K562 (cell line): Measurements from ENCODE around the gene PAIP1. TPM values are rescaled to one million over a fixed set of nuclear protein-coding genes. Genes with fewer than 3 reads are reported as not detected.

Experiments
- ATAC-seq: fragments of 200-7000 bp; cut with Tn5 transposase; 3 replicates; pipeline ENCODE4 v1.9.1; 2020; ENCODE audit warnings: moderate library complexity
- BruUV-seq: library from RNA; stranded (reverse); fragments of 400-500 nt; replicated peaks from 2 replicates; lab custom pipeline; 2021; lab: Mats Ljungman, UMichigan
- CTCF ChIA-PET: fragments of 300-600 bp; formaldehyde crosslinking; extraction: SDS; loops from one replicate; lab custom pipeline; 2021; ENCODE audit warnings: low intra/inter-chr PET ratio; lab: Yijun Ruan, JAX
- POLR2A ChIA-PET: fragments of 300-600, 350-650 bp; sonication (Branson Sonifier 250); formaldehyde crosslinking; extraction: SDS; loops from one replicate; lab custom pipeline; 2021; ENCODE audit warnings: antibody characterized with exemption, inconsistent platforms; lab: Yijun Ruan, JAX
- DNase-seq, 4 experiments: peaks; one replicate each; pipeline versions ENCODE4 v3.0.0 to v3.0.0-alpha.2; 2011 to 2018; ENCODE audit warnings: low spot score in 3 of 4, mixed read lengths in 3 of 4; ENCODE audit errors: extremely low read depth in 1 of 4
- FAIRE-seq: peaks from 2 replicates; lab custom pipeline; 2011; peaks lifted over from hg19 to GRCh38; lab: Jason Lieb, UNC
- H2AFZ ChIP-seq: 2 replicates; pipeline ENCODE4 v1.6.0; 2011; ENCODE audit warnings: low read depth, low read length, control low read depth, inconsistent platforms
- H3K27ac ChIP-seq: fragments of 200-600 bp; 3 replicates; pipeline ENCODE4 v1.8.0; 2011; ENCODE audit warnings: low read depth, mild to moderate bottlenecking, control low read depth, inconsistent platforms, low read length, moderate library complexity, mixed read lengths; ENCODE audit errors: extremely low read depth
- H3K27me3 ChIP-seq, 2 experiments: fragments of 300-600 bp in 1 of 2; 2 replicates in 1 of 2; 3 replicates in 1 of 2; pipeline versions ENCODE4 v1.6.0 to v1.8.0; 2011; ENCODE audit warnings: inconsistent platforms in 2 of 2, low read length in 2 of 2, mild to moderate bottlenecking in 1 of 2, mixed read lengths in 1 of 2, moderate library complexity in 1 of 2; ENCODE audit not compliant: control insufficient read depth in 2 of 2, insufficient read depth in 2 of 2
- H3K36me3 ChIP-seq: fragments of 300-600 bp; 3 replicates; pipeline ENCODE4 v1.8.0; 2011; ENCODE audit warnings: mild to moderate bottlenecking, low read length, inconsistent platforms; ENCODE audit not compliant: control insufficient read depth, insufficient read depth
- H3K4me1 ChIP-seq, 2 experiments: fragments of 200-600 bp in 1 of 2; replicated peaks in 1 of 2; 2 replicates in 1 of 2; 3 replicates in 1 of 2; pipeline versions ENCODE4 v1.5.1 to v1.8.0; 2011; ENCODE audit warnings: inconsistent platforms in 2 of 2, low read length in 2 of 2, mild to moderate bottlenecking in 1 of 2, mixed read lengths in 1 of 2, moderate library complexity in 1 of 2; ENCODE audit not compliant: control insufficient read depth in 2 of 2, insufficient read depth in 2 of 2
- H3K4me2 ChIP-seq: 2 replicates; pipeline ENCODE4 v1.6.1; 2011; ENCODE audit warnings: low read length, control low read depth, inconsistent platforms, mixed read lengths; ENCODE audit not compliant: insufficient read depth
- H3K4me3 ChIP-seq: fragments of 200-600 bp; sonication (generic), shearing (Covaris generic); 2 replicates; pipeline ENCODE4 v1.5.1; 2016; ENCODE audit warnings: control low read depth, inconsistent platforms
- H3K79me2 ChIP-seq: fragments of 200-600 bp; 3 replicates; pipeline ENCODE4 v1.8.0; 2011; ENCODE audit warnings: low read length, inconsistent platforms; ENCODE audit not compliant: control insufficient read depth, insufficient read depth
- H3K9ac ChIP-seq, 2 experiments: 2 replicates each; pipeline versions ENCODE4 v1.6.0 to v1.6.1; 2011; ENCODE audit warnings: low read depth in 2 of 2, low read length in 2 of 2, control low read depth in 1 of 2, inconsistent platforms in 1 of 2, mild to moderate bottlenecking in 1 of 2, mixed read lengths in 1 of 2; ENCODE audit not compliant: insufficient read depth in 1 of 2
- H3K9me1 ChIP-seq: one replicate; pipeline ENCODE4 v1.6.0; 2011; ENCODE audit warnings: inconsistent platforms, mild to moderate bottlenecking, low read length, moderate library complexity; ENCODE audit not compliant: control insufficient read depth, insufficient read depth
- H3K9me3 ChIP-seq: replicated peaks from 2 replicates; pipeline ENCODE4 v1.5.1; 2011; ENCODE audit warnings: low read depth, low read length, inconsistent platforms; ENCODE audit not compliant: control insufficient read depth, insufficient read depth
- H4K20me1 ChIP-seq: replicated peaks from 2 replicates; pipeline ENCODE4 v1.6.1; 2011; ENCODE audit warnings: low read length, inconsistent platforms, mixed read lengths; ENCODE audit not compliant: control insufficient read depth, insufficient read depth
- BHLHE40 ChIP-seq: IDR thresholded peaks from 2 replicates; pipeline ENCODE4 v1.6.1; 2011; ENCODE audit warnings: low read length, improper control_type of control experiment
- HDAC2 ChIP-seq: fragments of 450-650 bp; IDR thresholded peaks from 2 replicates; pipeline ENCODE4 v1.6.1; 2016; ENCODE audit warnings: mild to moderate bottlenecking
- IRF1 ChIP-seq: sonication (generic); formaldehyde crosslinking; IDR thresholded peaks from 2 replicates; pipeline ENCODE4 v1.8.0; 2022; ENCODE audit warnings: missing genetic modification reagents, mild to moderate bottlenecking, borderline replicate concordance
- ZBTB33 ChIP-seq: sonication (generic); formaldehyde crosslinking; IDR thresholded peaks from 2 replicates; pipeline ENCODE4 v1.8.1; 2023; ENCODE audit warnings: mild to moderate bottlenecking, missing genetic modification reagents
- ZC3H4 ChIP-seq: sonication (generic); formaldehyde crosslinking; IDR thresholded peaks from 2 replicates; pipeline ENCODE4 v1.9.0; 2021; ENCODE audit warnings: missing genetic modification reagents, borderline replicate concordance
- ZNF124 ChIP-seq: sonication (generic); formaldehyde crosslinking; IDR thresholded peaks from 2 replicates; pipeline ENCODE4 v1.8.1; 2022; ENCODE audit warnings: missing genetic modification reagents
- ZNF24 ChIP-seq: fragments of 450-650 bp; IDR thresholded peaks from 2 replicates; pipeline ENCODE4 v1.6.1; 2016
- WGBS: fragments of 100-300 bp; shearing (Covaris generic); methylation state at CpG from one replicate; pipeline ENCODE4 v1.1.6; 2016; ENCODE audit warnings: low coverage, mixed read lengths; ENCODE audit not compliant: insufficient coverage; ENCODE audit errors: missing lambda C conversion rate; 5-methylcytosine and 5-hydroxymethylcytosine counted together
- in situ Hi-C: fragments of 300-500 bp; cut with MboI; formaldehyde crosslinking; loops from 4 replicates; pipeline ENCODE4 v1.15.0; 2018; ENCODE audit warnings: inconsistent platforms, mixed read lengths
- intact Hi-C: fragments of 100-400 bp; cut with micrococcal nuclease; formaldehyde crosslinking; loops from 2 replicates; pipeline ENCODE4 v1.14.2; 2022
- polyA plus RNA-seq, 8 experiments: library from polyadenylated mRNA; depleted of rRNA in 4 of 8; stranded (reverse) in 5 of 8; unstranded in 3 of 8; fragments of >200 nt; fragmentation: Nextera tagmentation in 2 of 8; fragmentation: Illumina TruSeq in 1 of 8; extraction: Ambion mirVana in 2 of 8; extraction: Trizol in 1 of 8; gene quantifications; 2 replicates each; pipeline versions ENCODE4 v1.2.1 to v1.2.3, GENCODE V29; 2011 to 2014; ENCODE audit warnings: inconsistent platforms in 1 of 8, missing spikeins in 1 of 8
- total RNA-seq, 7 experiments: library from RNA; depleted of rRNA in 6 of 7; stranded (reverse); fragments of >200 nt in 6 of 7; fragmentation: Illumina TruSeq in 2 of 7; extraction: Trizol in 2 of 7; gene quantifications; 2 replicates each; pipeline versions ENCODE4 v1.2.1 to v1.2.3, GENCODE V29; 2011 to 2021; ENCODE audit warnings: low replicate concordance in 1 of 7

Gene PAIP1
- total and polyA plus RNA-seq, 9 of the 15 experiments (the other 6 are each of a cell fraction or from before 2014, with no cell fraction given) = 51.7 to 181 (median 102) TPM

GRCh38 chr5:43603344-43604217 is 46.7 kb upstream of the PAIP1 start:
- 23% methylated on average over 47 of the region's 49 CpGs for WGBS
- peak overlapping the region; percentile 91 for H2AFZ ChIP-seq
- TSS peak; percentile 50 for BruUV-seq
- peak; percentile 57 for ATAC-seq
- in situ Hi-C loops = no loop called here
- ChIA-PET POLR2A (interaction anchor here (1.1 to 1.9 kb wide), 6 partner anchors 12 to 119 kb away, joined by 4 to 9 read pairs (median 5); partner anchors contain the start of gene TMEM267), CTCF (interaction anchor here (0.6 kb wide), 1 partner anchor 498 kb away, joined by 8 read pairs; no protein-coding TSS in a partner anchor)
- H3K36me3 ChIP-seq = peaks cover 13% of the 10 kb centered on the region; the same call in 2 of the 3 replicates
- intact Hi-C loops = loop anchor here (2.0 to 10.0 kb wide), 5 partner anchors 47 to 529 kb away; partner anchors contain the start of genes C5orf34, PAIP1 and TMEM267
- no peak for FAIRE-seq
- peaks cover 53% of the 10 kb centered on the region for H3K79me2 ChIP-seq
- no peaks in the 10 kb centered on the region for H3K27me3 ChIP-seq
- no peaks in the 10 kb centered on the region for H3K9me3 ChIP-seq
- peak overlapping the region; percentile 93 to 98 for H3K9ac ChIP-seq
- H3K4me1 ChIP-seq = peaks cover 18% of the 10 kb centered on the region in 2 experiments
- peak overlapping the region; percentile 82 for H3K4me2 ChIP-seq
- H4K20me1 ChIP-seq = no peaks in the 10 kb centered on the region
- H3K9me1 ChIP-seq = no peaks in the 10 kb centered on the region
- peak; percentile 30 to 45 (median 41) for DNase-seq
- H3K27ac ChIP-seq = peak overlapping the region; percentile 91
- peak overlapping the region; percentile 60 for H3K4me3 ChIP-seq
- TF ChIP-seq BHLHE40 (0 out of 2 replicates have a peak, but pooled peaks have one; percentile 9), ZC3H4 (CRISPR knock-in tag) (0 out of 2 replicates have a peak, but pooled peaks have one; percentile 69), ZNF24 (no peak), ZNF124 (no peak), ZBTB33 (CRISPR knock-in tag) (0 out of 2 replicates have a peak, but pooled peaks have one; percentile 15), IRF1 (CRISPR knock-in tag) (no peak), HDAC2 (peak; percentile 29; the same call in 1 of the 2 replicates)
